Right ventricle myocardium superior (tissue), 1 donor: ENCODE data around the gene ADGRB3. TPM values are rescaled to one million over a fixed set of nuclear protein-coding genes. Genes with fewer than 3 reads are reported as not detected.
A peak's percentile ranks its signal among the peaks of the same experiment; 100 is the strongest.
"Not testable (repeated sequence)": the region's sequence is repeated elsewhere in the genome, so short reads cannot be mapped to it uniquely, and the experiment has no call there.

ENCODE experiments used
- ATAC-seq: fragments of 200-7000 bp; cut with Tn5 transposase; one replicate; pipeline ENCODE4 v1.9.1; 2020; ENCODE audit warnings: mild to moderate bottlenecking; ENCODE audit not compliant: poor library complexity
- DNase-seq: peaks from one replicate; pipeline ENCODE4 v3.0.0-alpha.2; 2020
- intact Hi-C: fragments of 100-400 bp; cut with DNase I; formaldehyde crosslinking; loops from one replicate; pipeline ENCODE4 v1.11.2; 2022
- total RNA-seq: library from RNA; stranded (reverse); fragmentation: NEBNext Ultra II Directional; extraction: Animal tissue kit (Norgen Biotek cat#: 25700); gene quantifications from one replicate; pipeline ENCODE4 v1.2.1, GENCODE V29; 2021
- donor health status: DM: no; HTN: yes; CAD: no; lungs with severe emphysema.

Gene ADGRB3
- total RNA-seq, 1 donor from 2014 or later = 2.0 TPM

DNA sequence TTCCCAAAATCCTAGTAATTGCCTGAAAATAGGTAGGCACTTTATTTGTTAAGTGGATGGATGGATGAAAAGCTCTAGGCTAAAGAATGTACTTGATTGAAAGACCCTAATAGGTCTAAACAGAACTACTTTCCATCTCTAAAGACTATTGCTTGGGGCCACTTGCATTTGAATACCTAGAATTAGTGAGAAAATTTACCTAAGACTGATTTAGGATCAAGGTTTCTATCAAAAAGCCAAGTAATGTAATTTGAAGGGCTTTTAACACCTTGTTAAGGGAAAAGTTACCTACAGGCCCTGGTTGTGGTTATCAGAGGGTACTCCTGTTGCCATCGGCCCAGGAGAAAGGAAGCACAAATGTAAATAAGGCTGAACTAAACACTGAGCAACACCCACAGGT lies 581.0 kb downstream of the ADGRB3 start:
- DNase-seq (no peak), ATAC-seq (no peak)
- intact Hi-C loops = no loop called here

DNA sequence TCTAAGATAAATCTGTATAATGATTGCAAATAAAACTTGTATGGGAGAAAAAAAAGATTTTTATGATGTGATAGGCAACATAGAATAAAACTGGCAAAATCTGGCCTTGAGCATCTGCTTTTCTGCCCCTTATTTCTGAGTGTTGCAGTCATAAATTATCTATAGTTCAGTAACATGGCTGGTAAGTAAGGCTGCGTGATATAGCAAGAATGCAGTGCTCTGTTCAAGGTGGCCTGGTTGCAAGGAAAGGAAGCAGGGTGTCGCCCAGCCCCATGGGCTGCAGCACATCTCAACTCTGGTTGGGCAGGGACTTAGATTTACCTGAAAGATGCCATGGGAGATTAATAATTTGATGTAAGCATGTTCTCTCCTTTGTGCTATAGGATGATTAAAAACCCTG lies 582.3 kb downstream of the ADGRB3 start:
- intact Hi-C loops = no loop called here
- ATAC-seq = no peak
- no peak for DNase-seq

GRCh38 chr6:69220375-69220774 lies 585.3 kb downstream of the ADGRB3 start:
- no peak for DNase-seq
- intact Hi-C loops = no loop called here
- ATAC-seq = no peak

- intact Hi-C loops = no loop called here
- no peak for ATAC-seq
- DNase-seq = no peak
Observed at GRCh38 chr6:69232008-69232407, 596.9 kb downstream of the ADGRB3 start.

- no peak for DNase-seq
- no peak for ATAC-seq
- intact Hi-C loops = no loop called here
Observed at GRCh38 chr6:69232496-69232895, 597.4 kb downstream of the ADGRB3 start.

DNA sequence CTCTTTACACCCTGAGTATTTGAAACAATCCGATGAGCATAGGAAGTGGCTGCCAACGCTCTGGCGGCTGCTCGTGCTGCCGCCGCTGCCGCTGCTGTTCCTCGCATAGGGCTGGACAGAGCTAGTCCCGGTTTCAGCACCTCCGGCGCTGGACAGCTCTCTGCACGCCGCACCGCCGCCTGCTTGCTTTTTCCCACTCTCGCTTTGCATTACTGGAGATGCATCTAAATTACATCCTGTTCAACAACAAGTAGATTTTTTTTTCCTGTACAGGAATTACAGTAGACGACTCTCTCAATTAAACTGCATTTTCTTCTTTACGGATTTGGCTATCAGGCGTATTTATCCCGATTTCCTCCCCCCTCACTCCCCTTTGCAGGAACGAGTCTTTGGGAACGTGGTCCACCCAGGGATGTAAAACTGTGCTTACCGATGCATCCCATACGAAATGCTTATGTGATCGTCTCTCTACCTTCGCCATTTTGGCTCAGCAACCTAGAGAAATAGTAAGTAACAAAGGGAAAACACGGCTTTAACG lies 597.9 kb downstream of the ADGRB3 start:
- DNase-seq (peak; percentile 83), ATAC-seq (peak; percentile 96)
- intact Hi-C loops = no loop called here

DNA sequence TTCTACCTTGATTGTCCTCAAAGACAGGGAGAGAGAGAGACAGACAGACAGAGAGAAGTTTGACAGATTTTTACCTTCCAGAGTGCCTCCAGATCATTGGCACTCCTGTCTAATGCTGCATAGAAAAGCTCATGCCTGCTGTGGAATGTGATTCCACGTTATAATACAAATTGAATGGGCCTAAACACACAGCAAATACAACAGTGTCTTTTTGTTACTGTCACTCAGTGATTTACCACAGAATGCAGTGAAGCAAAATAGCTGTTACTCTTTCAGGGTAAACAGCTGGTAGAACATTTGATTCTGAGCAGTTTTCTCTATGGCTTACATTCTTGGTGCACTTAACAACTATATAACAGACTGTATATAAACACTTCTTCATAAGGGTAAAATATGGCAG lies 603.0 kb downstream of the ADGRB3 start:
- intact Hi-C loops = no loop called here
- DNase-seq (no peak), ATAC-seq (no peak)

GRCh38 chr6:69246983-69247382 lies 611.9 kb downstream of the ADGRB3 start:
- ATAC-seq = no peak
- DNase-seq = no peak
- intact Hi-C loops = no loop called here

- intact Hi-C loops = no loop called here
- DNase-seq (no peak), ATAC-seq (no peak)
Observed at GRCh38 chr6:69261010-69261409, 625.9 kb downstream of the ADGRB3 start.

DNA sequence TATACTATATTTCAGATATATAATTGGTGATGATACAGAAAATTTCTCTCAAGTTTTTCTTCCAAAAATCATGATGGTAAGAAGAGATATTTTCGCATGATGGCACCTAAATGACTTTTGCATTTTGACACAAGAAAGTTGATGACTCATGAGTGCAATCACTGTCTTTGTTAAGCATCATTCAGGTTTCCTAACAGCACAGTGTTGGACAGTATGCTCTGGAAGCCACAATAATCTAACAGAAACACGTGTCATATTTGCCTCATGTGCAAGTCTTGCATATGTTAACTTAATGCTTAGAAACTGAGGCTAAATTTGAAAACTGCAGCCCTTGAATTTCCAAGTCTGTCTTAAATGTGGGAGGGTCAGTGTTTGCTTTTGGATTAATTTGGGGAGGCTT lies 628.2 kb downstream of the ADGRB3 start:
- intact Hi-C loops = no loop called here
- ATAC-seq (no peak), DNase-seq (no peak)

- ATAC-seq = no peak
- intact Hi-C loops = no loop called here
Observed at GRCh38 chr6:69265090-69265489, 630.0 kb downstream of the ADGRB3 start.

DNA sequence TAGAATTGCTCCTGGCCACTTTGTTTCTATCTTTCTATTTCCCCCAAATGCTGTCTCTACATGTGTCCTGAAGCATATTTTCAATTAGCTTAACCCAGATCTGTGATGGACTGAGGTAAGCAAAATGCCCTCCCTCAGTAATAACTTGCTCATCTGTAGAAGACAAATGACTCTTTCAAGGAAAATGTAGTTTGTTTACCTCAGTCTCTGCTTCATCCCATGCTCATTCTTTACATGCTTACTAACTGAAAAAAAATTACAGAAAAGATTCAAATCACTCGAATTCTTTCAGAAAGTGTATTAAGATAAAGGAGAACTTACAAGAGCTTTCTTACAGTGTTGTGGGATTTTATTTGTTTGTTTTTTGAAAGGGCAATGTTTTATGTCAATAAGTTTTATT lies 630.6 kb downstream of the ADGRB3 start:
- intact Hi-C loops = no loop called here
- DNase-seq (no peak), ATAC-seq (no peak)

More at GRCh38 chr6:69265090-69265489, 630.0 kb downstream of the ADGRB3 start:
- DNase-seq = no peak

DNA sequence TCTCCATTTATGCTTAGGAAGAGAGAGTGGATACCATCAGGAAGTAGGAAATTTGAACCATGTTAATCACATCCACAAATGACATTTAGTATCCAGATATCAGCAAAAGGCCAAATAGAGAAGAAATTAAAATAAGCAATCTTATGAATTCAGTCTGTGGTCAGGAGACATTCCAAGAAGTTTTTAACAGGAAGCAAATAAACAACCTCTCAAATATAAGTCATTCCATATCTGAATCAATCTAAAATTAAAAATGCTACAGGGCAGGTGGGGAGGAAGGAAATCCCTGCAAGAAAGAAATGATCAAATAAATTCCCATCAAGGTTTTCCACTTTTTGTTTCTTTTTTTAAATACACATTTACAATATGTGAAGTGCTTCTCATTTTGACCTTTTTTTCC lies 641.1 kb downstream of the ADGRB3 start:
- intact Hi-C loops = no loop called here
- no peak for ATAC-seq
- no peak for DNase-seq

DNA sequence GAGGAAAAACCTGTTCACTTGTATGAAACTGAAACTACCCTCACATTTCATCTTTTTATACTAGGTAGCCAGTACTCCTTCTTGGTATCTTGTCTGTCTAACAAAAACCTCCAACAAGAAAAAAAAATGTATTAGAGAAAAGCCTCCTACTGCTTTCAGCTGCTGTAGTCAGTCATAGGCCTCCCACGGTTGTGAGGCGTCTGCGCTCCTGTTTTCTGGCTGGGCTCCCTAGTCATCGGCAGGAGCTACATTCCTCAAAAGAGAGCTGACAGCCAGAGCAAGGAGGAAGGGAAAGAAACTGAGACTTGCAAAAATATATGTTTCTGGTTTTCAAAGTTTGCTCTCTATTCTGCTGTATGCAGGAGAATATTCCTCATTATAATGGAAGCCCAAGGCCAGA lies 644.7 kb downstream of the ADGRB3 start:
- intact Hi-C loops = no loop called here
- DNase-seq (no peak), ATAC-seq (no peak)

GRCh38 chr6:69280858-69281257 lies 645.8 kb downstream of the ADGRB3 start:
- no peak for ATAC-seq
- intact Hi-C loops = no loop called here

GRCh38 chr6:69284176-69284730 lies 649.2 kb downstream of the ADGRB3 start:
- DNase-seq = no peak
- intact Hi-C loops = no loop called here
- no peak for ATAC-seq

More at GRCh38 chr6:69280858-69281257, 645.8 kb downstream of the ADGRB3 start:
- no peak for DNase-seq

DNA sequence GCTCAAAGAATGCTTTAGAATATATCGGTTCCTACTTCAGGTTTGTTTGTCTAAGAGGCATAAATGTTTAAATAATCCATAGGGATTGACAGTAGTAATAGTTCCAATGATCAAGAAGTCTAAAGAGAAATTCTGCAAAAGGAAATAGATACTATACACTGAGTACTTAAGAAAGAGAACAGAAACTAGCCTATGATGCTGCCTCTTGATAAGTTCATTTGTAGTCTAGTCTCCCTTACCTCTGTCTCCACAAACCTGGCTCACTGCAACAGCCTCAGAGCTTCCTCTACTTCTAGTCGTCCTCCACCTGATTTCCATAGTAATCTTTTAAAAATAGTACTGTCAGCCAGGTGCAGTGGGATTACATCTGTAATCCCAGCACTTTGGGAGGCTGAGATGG lies 650.0 kb downstream of the ADGRB3 start:
- intact Hi-C loops = no loop called here
- ATAC-seq (no peak), DNase-seq (no peak)

DNA sequence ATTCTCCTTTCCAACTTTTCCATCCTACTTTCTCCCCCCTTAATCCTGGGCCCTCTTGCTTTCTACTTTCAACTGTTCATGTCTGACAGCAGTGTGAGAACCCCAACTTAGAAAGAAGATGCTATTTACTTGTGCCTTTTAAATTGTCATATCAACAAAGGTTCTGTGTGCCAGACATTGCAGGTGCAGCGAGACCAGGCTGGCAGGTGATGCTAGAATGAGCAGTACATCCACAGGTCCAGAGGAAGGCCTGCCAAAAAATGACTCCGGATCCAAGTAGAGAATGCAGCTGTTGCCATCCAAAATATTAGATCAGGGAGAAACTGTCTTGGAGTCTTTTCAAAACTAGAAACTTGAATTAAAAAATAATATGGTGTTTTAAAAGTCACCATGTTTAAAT lies 651.2 kb downstream of the ADGRB3 start:
- DNase-seq = no peak
- intact Hi-C loops = no loop called here
- no peak for ATAC-seq

- ATAC-seq, intact Hi-C loops, DNase-seq: not testable (repeated sequence)
Observed at GRCh38 chr6:69288198-69288597, 653.1 kb downstream of the ADGRB3 start.

DNA sequence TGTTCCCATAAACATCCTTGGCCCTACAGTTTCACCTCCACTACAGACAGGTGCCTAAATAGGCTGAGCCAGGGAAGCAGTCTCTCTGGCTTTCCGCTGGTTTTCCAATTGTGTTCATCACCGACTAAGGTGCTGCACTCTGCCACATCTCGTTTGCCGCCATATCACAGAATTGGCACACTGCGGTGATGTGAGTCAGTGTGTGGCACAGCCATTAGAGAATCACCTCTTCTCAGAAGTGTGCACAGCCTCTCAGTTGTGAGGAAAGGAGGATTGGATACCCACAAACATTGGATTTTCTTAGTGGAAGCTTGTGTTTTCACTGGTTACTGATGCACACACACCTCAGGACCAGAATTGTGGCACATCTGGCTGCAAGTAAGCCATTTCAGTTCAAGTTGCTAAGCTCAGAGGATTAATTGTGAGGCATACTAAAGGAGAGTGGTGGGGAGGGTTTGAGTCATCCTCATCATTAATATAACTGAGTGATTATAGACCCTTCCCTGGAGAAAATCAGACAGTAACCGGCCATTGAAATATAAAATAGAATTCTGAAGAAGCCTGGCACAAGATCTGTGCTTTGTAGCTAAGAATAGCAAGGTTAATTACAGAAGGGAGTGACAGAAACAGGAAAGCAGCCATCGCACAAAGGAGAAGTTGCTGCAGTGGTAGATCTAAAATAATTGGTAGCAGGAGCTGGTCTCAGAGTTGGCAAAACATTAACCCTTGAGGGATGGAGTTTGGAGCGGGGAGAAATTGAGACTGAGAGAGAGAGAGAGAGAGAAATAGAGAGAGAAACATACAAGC lies 654.8 kb downstream of the ADGRB3 start:
- no peak for DNase-seq
- intact Hi-C loops = no loop called here
- ATAC-seq = peak; percentile 76
